ENCODE results near the gene RARB.

GRCh38 chr3:25428789-25429335 lies 799 bp downstream of the RARB start:
- no peak for TF ChIP-seq ZNF18 (CRISPR knock-in tag; IDR thresholded peaks at IDR 0.05; ENCODE audit: insufficient replicate concordance)
- no peak for TF ChIP-seq HNF4A (CRISPR knock-in tag; IDR thresholded peaks at IDR 0.05)
- no peak for TF ChIP-seq RAD51 (IDR thresholded peaks at IDR 0.05; ENCODE audit: borderline replicate concordance)
- TF ChIP-seq NCOA1 (CRISPR knock-in tag; IDR thresholded peaks at IDR 0.05): no peak
- TF ChIP-seq TGIF2 (CRISPR knock-in tag; IDR thresholded peaks at IDR 0.05): no peak
- no peak for TF ChIP-seq CEBPB (IDR thresholded peaks at IDR 0.05; ENCODE audit: borderline replicate concordance, low read depth, low read length)
- TF ChIP-seq BRCA1 (CRISPR knock-in tag; IDR thresholded peaks at IDR 0.05): no peak
- TF ChIP-seq MLXIP (CRISPR knock-in tag; IDR thresholded peaks at IDR 0.05; ENCODE audit: borderline replicate concordance): no peak
- TF ChIP-seq NFYB (CRISPR knock-in tag; IDR thresholded peaks at IDR 0.05): no peak
- no peak for TF ChIP-seq ZNF101 (CRISPR knock-in tag; IDR thresholded peaks at IDR 0.05; ENCODE audit: borderline replicate concordance, low read depth)
- TF ChIP-seq ARNT (IDR thresholded peaks at IDR 0.05): no peak
- TF ChIP-seq ZNF501 (CRISPR knock-in tag; IDR thresholded peaks at IDR 0.05): no peak

Measured in HepG2 (cell line).